Ramos (cell line): ENCODE data around the gene GBP7.
"Not testable (repeated sequence)": the region's sequence is repeated elsewhere in the genome, so short reads cannot be mapped to it uniquely, and the experiment has no call there.

Source experiments
- in situ Hi-C: fragments of 300-500 bp; cut with MboI; formaldehyde crosslinking; loops from one replicate; pipeline ENCODE4 v1.14.3; 2022; ENCODE audit warnings: low sequenced_read_pairs; ENCODE audit not compliant: unreplicated experiment

Gene GBP7

DNA sequence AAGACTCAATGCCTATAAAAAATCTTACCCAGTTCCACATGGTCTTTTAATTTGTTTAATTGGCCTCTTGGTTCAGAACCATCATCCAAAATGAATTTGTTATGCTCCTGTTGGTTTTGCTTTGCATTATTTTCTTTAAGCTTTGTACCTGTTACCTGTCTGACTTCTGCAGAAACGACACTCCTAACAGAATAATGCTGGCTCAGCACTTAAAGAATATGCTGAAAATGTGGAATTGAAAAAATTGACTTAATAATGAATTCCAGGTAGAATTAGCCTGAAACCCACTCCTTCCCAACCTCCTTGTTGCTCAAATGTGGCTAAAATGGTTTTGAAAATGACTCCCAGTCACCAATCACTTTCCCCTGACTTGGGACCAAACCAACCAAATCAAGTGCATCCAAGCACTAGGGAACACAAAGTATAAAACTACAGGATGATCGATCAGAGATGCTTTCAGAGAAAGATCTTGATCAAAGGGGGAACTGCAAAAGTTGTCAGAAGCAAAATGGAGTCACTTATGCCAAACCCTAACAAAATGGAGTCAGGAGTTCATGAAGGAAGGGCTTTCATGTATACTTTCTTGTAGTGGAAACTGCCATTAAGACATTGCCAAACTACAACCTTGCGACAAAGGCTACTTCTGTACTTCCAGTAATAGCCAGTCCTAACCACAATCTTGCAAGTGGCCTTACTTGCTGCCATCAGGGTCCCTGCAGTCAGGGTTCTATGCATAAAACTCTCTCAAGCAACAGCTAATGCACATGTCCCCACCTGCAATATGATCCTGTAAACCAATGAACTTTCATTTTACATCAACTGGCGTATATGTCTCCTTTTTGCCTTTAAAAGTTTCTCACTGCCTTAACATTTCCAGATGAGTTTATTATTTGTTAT, 5.4 kb downstream of the GBP7 start:
- in situ Hi-C loops: no loop called here

DNA sequence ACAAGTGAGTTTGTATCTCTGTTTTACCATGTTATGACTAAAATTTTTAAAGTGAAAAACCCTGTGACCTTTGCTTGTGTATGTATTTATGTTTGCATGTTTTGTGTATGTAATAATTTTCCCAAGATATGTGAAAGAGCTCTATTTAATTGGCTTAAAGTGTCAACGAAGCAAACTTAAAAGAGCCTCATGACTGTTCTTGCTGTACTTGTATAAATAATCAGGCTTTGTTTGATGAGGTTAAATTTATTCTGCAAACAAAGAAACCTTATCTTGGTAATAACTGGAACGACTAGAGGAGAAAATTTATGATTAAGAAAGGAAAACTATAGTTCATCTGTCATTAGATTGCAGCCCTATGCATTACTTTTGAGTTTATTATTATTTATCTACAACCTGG, 6.6 kb downstream of the GBP7 start:
- in situ Hi-C loops: no loop called here

DNA sequence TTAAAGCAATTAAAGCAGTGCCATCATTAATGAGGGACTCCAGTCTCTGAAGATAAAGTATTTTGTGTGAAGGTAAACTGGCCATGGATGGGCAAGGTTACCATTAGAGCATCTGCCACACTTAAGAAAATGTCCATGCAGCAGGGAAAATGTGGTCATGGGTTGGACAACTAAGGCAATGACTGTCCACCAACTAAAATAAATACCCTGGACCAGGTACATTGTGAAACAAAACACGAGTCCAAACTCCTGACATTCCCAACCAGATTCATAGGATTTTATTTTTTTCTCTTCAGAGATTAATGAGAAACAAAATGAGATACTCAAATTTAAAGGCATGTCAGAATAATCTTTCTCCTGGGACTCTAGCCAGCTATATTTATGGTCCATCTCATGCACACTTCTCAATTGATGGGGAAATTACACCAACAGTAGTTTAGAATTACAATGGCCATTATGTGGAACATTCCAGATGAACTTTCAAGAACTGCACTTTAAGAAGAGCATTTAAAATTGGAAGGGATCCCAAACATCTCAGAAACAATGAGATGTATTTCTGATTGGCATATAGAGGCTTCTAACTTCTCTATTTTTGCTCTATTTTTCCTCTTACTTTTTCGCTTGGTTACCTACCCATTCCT, 8.1 kb downstream of the GBP7 start:
- in situ Hi-C loops: no loop called here

DNA sequence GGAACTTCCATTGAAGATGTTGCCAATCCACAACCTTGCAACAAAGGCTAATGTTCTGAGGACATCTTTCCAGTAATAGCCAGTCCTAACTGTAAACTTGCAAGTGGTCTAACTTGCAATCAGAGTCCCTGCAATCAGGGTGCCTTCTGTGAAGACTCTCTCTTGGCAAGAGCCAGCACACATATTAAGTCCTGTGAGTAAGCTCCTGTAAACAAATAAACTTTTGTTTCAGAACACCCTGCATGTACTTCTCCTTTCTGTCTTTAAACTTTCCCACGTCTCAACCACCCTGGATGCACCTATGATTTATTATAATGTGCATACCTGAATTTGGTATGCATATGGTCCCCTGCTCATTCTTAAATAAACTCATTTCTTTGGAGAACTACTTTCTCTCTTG, 9.1 kb downstream of the GBP7 start:
- in situ Hi-C loops: no loop called here

DNA sequence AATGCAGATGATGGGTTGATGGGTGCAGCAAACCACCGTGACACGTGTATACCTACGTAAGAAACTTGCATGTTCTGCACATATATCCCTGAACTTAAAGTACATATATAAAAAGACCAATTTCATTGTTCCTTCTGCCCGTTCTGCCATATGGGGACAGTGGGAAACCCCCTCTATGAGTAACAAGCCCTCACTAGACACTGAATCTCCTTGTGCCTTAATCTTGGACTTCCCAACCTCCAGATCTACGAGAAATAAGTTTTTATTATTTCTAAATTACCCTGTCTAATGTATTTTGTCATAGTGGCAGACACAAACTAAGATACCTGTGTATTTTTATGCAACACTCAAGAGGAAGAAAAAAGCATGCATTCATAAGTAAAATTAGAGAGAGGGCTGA, 10.0 kb downstream of the GBP7 start:
- in situ Hi-C loops: no loop called here

DNA sequence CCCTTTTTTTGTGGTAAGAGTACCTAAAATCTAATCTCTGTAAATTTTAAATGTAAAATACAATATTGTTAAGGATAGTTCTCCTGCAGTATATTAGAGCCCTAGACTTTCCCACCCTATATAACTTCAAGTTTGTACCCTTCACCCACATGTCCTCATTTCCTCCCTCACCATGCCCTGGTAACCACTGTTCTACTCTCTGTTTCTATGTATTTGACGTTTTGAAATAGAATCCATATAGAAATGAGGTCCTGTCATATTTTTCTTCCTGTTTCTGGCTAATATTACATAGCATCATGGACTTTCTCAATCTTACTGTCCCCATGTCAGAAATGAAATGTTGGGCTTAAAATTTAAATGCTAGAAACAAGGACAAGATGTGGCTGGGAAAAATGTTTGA, 24.8 kb downstream of the GBP7 start:
- in situ Hi-C loops: no loop called here

DNA sequence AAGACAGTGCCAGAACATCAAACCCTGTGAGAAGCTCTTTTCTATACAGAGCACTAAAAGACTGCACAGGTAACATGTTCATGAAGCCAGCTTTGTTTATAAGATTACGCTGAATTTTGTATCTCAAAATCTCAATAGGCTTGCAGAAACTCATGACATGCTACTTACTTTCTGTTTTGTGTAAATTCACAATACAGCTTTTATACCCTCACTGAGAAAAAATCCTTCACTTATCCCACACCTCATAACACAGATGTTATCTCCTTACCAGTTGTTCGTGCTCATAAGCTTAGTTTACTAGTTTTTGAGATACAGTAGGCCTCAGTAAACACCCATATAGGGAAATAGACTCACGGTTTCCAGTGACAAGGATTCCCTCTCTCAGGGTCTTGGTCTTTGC, 25.8 kb downstream of the GBP7 start:
- in situ Hi-C loops: no loop called here

DNA sequence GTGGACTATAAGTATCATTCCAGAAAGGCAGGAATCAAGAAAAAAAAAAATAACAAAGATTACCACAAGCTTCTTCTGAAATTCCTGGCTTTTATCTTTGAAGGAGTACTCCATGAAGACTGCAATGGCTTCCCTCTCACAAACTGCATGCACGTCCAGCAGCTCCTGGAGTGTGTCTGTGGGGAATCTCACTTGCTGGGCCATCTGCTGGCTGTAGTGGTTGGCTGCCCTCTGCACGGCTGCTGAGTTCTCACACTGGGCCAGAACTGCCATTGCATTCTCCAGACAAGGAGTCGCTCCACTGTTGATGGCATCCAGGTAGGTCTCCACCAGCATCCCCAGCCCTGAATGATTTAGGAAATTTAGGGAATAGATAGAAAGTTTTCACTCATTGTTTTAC, 26.6 kb downstream of the GBP7 start:
- in situ Hi-C loops: no loop called here

DNA sequence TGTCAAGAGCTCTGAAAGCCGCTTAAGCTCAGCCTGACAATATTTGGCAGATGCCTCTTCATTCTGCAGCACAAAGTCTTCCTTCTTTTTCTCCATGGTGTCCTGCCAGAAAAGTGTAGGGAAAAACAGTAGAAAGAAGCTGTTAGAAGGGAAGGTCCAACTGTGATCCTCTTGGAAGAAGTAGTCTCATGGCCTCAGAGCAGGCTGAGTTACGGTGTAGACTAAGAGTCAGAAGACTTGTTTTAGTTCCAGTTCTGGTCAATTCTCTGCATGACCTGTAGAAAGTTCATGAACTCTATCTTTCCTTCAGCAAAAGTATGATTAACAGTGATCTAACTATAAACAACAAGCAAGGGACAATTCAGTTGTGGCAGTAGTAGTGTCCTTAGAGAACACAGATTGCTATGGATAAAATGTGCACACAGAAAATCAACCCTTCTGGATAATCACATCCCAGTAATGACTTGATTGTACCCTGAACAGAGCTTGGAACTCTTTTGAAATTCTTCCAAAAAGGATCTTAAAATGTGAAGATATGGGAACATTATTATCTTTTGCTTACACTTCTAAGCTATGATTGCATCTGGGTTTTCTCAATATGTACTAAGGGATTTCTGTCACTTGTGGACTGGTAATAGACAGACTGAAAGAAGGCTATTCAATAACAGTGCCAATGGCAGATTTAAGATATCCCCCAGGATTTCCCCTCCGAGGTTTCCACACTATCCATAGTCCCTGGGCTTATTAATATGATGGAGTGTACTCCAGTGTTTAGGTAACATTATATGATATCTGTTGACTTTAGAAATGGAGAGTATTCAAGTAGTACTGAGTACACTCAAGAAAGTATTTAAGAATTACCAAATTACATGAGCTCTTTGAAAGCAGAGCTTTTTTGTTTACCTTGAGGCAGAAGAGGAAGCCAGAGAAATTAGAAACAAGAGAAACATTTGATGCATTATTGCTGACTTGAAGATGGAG, 27.8 kb downstream of the GBP7 start:
- in situ Hi-C loops: no loop called here

DNA sequence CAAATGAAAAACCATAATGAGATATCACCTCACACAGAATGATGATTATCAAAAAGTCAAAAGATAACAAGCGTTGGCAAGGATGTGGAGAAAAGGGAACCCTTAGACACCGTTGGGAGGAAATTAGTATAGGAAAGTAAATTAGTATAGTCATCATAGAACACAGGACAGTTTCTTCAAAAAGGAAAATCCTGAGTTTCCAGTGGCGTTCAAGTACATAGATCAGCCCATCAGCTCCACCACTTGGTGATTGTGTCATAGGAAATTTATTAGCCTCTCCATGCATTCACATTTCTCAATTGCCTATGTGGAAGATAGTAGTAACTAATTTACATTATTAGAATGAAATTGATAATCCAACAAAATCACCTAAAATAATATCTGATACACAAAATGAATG, 29.1 kb downstream of the GBP7 start:
- in situ Hi-C loops: no loop called here

DNA sequence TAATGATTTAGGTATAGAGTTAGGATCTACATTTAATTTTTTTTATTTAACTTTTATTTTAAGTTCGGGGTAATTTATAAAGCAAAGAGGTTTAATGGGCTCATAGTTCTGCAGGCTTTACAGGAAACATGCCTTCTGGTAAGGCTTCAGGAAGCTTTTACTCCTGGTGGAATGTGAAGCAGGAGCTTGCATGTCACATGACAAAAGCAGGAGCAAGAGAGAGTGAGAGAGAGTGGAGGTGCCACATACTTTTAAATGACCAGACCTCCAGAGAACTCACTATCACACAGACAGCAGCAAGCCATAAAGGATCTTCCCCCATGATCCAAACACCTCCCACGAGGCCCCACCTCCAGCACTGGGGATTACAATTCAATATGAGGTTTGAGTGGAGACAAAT, 32.3 kb downstream of the GBP7 start:
- in situ Hi-C loops: no loop called here

DNA sequence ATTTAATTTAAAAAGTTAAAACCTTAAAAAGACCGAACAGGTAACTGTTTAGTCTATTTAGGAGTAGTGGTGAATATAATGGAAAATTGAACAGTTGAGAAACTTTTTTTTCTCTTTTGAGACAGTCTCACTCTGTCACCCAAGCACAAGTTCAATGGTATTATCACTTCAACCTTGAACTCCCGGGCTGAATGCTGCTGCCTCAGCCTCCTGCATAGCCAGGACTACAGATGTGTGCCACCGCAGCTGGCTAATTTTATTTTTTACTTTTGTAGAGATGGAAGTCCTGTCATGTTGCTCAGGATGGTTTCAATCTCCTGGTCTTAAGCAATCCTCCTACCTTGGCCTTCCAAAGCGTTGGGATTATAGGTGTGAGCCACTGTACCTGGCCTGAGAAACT, 33.6 kb downstream of the GBP7 start:
- in situ Hi-C loops: no loop called here

DNA sequence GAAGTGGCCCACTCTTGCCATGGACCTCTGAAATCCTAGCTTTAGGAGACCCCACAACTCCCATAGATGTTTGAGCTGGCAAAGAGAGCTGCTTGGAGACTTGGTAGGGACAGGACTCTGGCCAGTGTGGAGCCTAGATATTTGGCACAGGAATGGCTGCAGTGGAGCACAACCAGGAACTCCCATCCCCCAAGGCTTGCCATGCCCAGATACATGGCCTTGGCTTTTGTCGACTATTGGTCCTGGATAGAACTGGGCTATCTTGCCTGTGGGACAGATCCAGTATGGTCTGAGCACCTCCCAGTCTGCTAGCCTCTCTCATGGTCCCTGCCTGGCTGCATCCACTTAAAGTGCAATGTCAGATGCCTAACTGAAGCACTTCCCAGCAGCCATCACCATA, 42.1 kb downstream of the GBP7 start:
- in situ Hi-C loops: no loop called here

DNA sequence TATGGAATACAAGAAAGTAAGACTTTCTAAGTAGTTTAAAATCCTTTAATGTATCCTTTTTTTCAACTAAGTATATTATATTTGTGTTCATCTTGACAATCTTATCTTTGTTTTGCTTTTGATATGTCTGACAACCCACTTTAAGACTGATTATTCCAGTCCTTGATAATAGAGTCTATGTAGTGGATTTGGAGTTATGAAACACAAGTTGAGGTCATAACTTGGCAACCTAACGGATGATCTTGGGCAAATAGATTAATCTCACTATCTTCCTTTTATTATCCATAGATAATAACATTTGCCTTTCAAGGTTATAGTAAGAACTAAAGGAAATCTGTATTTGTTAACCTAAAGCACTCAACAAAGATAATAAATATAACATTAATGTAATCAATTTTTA, 45.1 kb downstream of the GBP7 start:
- in situ Hi-C loops: no loop called here

DNA sequence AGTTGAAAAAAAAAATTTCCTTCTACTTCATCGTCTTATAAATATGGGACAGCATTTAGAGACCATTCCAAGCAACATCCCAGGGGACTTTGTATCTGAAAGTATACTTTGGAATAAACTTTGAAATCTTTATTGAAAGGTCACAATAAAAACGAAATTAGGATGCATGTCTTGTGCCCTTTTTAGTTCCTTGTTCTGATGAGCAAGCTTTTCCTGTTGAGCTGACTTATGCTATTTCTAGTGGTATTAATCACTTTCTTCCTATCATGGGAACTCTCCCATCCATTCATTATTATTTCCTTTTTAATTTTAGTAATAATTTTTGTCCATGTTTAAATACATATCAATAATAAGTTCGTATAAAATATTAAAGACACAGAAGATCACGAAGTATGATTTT, 45.9 kb downstream of the GBP7 start:
- in situ Hi-C loops: no loop called here

DNA sequence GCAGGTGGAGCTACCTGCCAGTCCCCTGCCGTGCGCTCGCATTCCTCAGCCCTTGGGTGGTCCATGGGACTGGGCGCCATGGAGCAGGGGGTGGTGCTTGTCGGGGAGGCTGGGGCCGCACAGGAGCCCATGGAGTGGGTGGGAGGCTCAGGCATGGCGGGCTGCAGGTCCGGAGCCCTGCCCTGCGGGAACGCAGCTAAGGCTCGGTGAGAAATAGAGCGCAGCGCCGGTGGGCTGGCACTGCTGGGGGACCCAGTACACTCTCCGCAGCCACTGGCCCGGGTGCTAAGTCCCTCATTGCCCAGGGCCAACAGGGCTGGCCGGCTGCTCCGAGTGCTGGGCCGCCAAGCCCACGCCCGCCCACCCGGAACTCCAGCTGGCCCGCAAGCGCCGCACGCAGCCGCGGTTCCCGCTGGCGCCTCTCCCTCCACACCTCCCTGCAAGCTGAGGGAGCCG, 47.8 kb downstream of the GBP7 start:
- in situ Hi-C loops: not testable (repeated sequence)

DNA sequence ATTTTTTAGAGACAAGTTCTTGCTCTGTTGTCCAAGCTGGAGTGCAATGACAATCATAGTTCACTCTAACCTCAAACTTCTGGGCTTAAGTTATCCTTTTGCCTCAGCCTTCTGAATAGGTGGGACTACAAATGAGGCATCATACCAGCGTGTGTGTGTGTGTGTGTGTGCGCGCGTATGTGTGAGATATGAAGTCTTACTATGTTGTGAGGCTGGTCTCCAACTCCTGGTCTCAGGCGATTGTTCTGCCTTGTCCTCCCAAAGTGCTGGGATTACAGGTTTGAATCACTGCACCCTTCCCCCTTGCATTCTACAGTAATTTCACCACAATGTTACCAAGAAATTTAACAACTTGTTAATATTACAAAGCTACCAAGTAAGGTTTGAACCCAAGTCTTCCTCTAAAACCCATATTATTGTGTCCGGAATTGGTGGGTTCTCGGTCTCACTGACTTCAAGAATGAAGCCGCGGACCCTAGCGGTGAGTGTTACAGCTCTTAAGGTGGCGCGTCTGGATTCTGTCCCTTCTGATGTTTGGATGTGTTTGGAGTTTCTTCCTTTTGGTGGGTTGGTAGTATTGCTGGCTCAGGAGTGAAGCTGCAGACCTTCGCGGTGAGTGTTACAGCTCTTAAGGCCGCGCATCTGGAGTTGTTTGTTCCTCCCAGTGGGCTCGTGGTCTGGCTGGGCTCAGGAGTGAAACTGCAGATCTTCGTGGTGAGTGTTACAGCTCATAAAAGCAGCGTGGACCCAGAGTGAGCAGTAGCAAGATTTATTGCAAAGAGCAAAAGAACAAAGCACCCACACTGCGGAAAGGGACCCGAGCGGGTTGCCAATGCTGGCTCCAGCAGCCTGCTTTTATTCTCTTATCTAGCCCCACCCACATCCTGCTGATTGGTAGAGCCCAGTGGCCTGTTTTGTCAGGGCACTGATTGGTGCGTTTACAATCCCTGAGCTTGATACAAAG, 48.9 kb downstream of the GBP7 start:
- in situ Hi-C loops: not testable (repeated sequence)

DNA sequence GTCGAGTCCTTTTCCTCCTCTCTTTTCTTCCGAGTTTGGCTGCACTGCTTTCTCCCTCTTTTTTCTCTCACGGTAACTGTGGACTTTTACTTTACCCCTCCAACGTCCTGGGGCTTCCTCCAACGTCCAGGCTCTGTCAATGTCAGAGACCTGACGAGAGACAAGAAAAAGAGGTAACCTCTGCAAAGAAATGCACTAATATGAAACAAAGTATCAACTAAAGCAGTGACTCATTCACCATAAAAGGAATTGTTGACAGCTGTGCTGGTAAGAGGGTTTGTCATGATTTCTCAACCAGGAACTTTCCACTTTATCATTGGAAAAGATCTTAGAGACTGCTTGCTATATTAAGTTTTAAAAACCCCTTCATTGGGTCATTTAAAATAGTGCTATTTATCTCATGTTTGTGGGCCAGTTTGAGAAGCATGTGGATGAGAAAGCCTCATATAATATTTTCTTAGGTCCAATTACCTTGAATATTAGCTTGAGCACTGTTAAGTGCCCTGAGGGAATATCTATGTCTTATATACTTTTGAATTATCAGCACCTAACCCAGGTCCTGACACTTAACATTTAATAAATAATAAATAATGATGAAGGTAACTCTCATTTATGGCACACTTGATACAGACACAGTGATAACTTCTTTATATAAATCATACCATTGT, 49.8 kb downstream of the GBP7 start, which contains the start of gene GBP2:
Gene GBP2 (minus strand): TSS at position 202 of the 668 bp plus-strand sequence. CDS start 4,148 bp downstream, outside the sequence.
- in situ Hi-C loops: no loop called here
